ENCODE results near the gene DUSP22.
"Not testable (repeated sequence)": the region's sequence is repeated elsewhere in the genome, so short reads cannot be mapped to it uniquely, and the experiment has no call there.

The DUSP22 gene

GRCh38 chr6:313917-314316 lies 21.6 kb downstream of the DUSP22 start:
- DNase-seq: no peak

- no peak for DNase-seq
Observed at GRCh38 chr6:314377-314776, 22.1 kb downstream of the DUSP22 start.

GRCh38 chr6:315226-315625 lies 22.9 kb downstream of the DUSP22 start:
- DNase-seq: no peak

GRCh38 chr6:315921-316752 lies 23.9 kb downstream of the DUSP22 start:
- no peak for DNase-seq

GRCh38 chr6:316753-317038 lies 24.4 kb downstream of the DUSP22 start:
- DNase-seq: no peak

- no peak for DNase-seq
Observed at GRCh38 chr6:317060-317447, 24.8 kb downstream of the DUSP22 start.

- no peak for DNase-seq
Observed at GRCh38 chr6:317448-318144, 25.3 kb downstream of the DUSP22 start.

GRCh38 chr6:318243-318890 lies 26.1 kb downstream of the DUSP22 start:
- DNase-seq: no peak

- DNase-seq: no peak
Observed at GRCh38 chr6:319177-320131, 27.2 kb downstream of the DUSP22 start.

GRCh38 chr6:320351-321157 lies 28.3 kb downstream of the DUSP22 start:
- no peak for DNase-seq

- no peak for DNase-seq
Observed at GRCh38 chr6:321158-321438, 28.8 kb downstream of the DUSP22 start.

- no peak for DNase-seq
Observed at GRCh38 chr6:321536-322258, 29.4 kb downstream of the DUSP22 start.

- no peak for DNase-seq
Observed at GRCh38 chr6:322259-322930, 30.1 kb downstream of the DUSP22 start.

GRCh38 chr6:322940-323729 lies 30.8 kb downstream of the DUSP22 start:
- no peak for DNase-seq

GRCh38 chr6:323730-324088 lies 31.4 kb downstream of the DUSP22 start:
- no peak for DNase-seq

- DNase-seq: no peak
Observed at GRCh38 chr6:324116-324728, 31.9 kb downstream of the DUSP22 start.

GRCh38 chr6:324729-325125 lies 32.4 kb downstream of the DUSP22 start:
- no peak for DNase-seq

- DNase-seq: not testable (repeated sequence)
Observed at GRCh38 chr6:325161-325860, 33.0 kb downstream of the DUSP22 start.

GRCh38 chr6:326066-326465 lies 33.8 kb downstream of the DUSP22 start:
- not testable (repeated sequence) for DNase-seq

Measured in stimulated activated naive CD4-positive, alpha-beta T cell treated with Interleukin-2 at 50 U/mL for 16 hours (primary cell).